ENCODE measurements around the gene ADNP. TPM values are rescaled to one million over a fixed set of nuclear protein-coding genes. Genes with fewer than 3 reads are reported as not detected.

The ADNP gene
- polyA plus RNA-seq, 4 donors = 112 to 122 (median 116) TPM

- no peak for DNase-seq (ENCODE audit: low read depth in 4 of 4, low spot score in 2 of 4)
These were observed 75.5 kb downstream of the ADNP start for GRCh38 chr20:50855498-50856474.

- no peak for DNase-seq (ENCODE audit: low read depth in 4 of 4, low spot score in 2 of 4)
These were observed 76.6 kb downstream of the ADNP start for GRCh38 chr20:50854506-50855249.

GRCh38 chr20:50852085-50852484 lies 79.2 kb downstream of the ADNP start:
- no peak for DNase-seq (ENCODE audit: low read depth in 4 of 4, low spot score in 2 of 4)

- no peak for DNase-seq (ENCODE audit: low read depth in 4 of 4, low spot score in 2 of 4)
These were observed 80.4 kb downstream of the ADNP start for GRCh38 chr20:50850721-50851286.

- no peak for DNase-seq (ENCODE audit: low read depth in 4 of 4, low spot score in 2 of 4)
These were observed 82.2 kb downstream of the ADNP start for GRCh38 chr20:50848846-50849673.

- no peak for DNase-seq (ENCODE audit: low read depth in 4 of 4, low spot score in 2 of 4)
These were observed 82.9 kb downstream of the ADNP start for GRCh38 chr20:50848341-50848808.

GRCh38 chr20:50845566-50846215 lies 85.5 kb downstream of the ADNP start:
- DNase-seq (ENCODE audit: low read depth in 4 of 4, low spot score in 2 of 4) = no peak

GRCh38 chr20:50844430-50845100 lies 86.7 kb downstream of the ADNP start:
- DNase-seq (ENCODE audit: low read depth in 4 of 4, low spot score in 2 of 4) = no peak

- no peak for DNase-seq (ENCODE audit: low read depth in 4 of 4, low spot score in 2 of 4)
These were observed 87.6 kb downstream of the ADNP start for GRCh38 chr20:50843331-50844276.

GRCh38 chr20:50842821-50843220 lies 88.4 kb downstream of the ADNP start:
- DNase-seq (ENCODE audit: low read depth in 4 of 4, low spot score in 2 of 4) = no peak

Other genes starting within 250 kb of the ADNP start
- gene RIPOR3, start 239.9 kb downstream of the ADNP start, polyA plus RNA-seq (ENCODE audit: insufficient read length in 4 of 4) = 1 to 10 TPM; 6.4 to 10.0 (median 8.0) TPM
- gene PARD6B, start 199.9 kb downstream of the ADNP start, polyA plus RNA-seq (ENCODE audit: insufficient read length in 4 of 4) = 10 to 100 TPM; 19.1 to 26.8 (median 22.8) TPM
- 1 to 10 TPM; 5.1 to 5.8 (median 5.4) TPM for gene BCAS4, start 136.4 kb downstream of the ADNP start, polyA plus RNA-seq (ENCODE audit: insufficient read length in 4 of 4)
- 10 to 100 TPM; 55.6 to 70.9 (median 66.6) TPM for gene DPM1, start 27.1 kb upstream of the ADNP start, polyA plus RNA-seq (ENCODE audit: insufficient read length in 4 of 4)
- gene MOCS3, start 27.4 kb upstream of the ADNP start, polyA plus RNA-seq (ENCODE audit: insufficient read length in 4 of 4) = 1 to 10 TPM; 4.5 to 5.6 (median 5.0) TPM
- 1 to 10 TPM; 3.3 to 9.4 (median 6.2) TPM for gene KCNG1, start 91.7 kb upstream of the ADNP start, polyA plus RNA-seq (ENCODE audit: insufficient read length in 4 of 4)

Measured in left renal cortex interstitium (tissue), 4 donors.